ENCODE data around the gene TATDN2.

The TATDN2 gene

DNA sequence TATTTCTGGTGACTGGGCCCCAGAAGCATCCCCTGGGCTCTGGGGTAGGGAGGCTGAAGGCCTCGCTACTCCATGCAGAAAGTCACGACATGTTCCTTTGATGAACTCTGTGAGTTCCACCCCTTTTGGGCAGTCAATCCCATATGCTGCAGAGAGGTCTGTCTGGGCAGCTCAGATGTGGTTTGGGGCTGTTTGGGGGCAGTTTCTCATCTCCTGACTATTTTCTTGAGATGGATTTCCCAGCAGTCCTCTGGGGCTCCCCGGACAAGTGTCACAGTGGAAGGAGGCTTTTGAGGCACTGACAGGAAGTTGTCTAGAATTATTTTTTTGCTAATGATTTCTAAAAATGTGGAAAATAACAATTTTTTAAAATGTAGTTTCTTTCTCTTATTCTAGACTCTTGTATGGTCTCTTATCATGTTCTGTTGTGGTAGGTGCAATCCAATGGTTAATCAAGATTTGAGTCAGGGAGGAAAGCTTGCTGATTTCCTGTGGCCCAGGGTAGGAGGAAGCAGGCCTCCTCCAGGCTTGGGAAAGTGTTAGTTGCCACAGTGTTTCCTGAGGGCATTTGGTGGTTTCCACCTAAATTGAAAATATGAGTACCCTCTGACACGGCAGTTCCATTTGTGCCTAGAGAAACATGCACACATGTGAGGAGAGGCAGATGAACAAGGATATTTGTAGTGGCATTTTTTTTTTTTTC, 19.9 kb upstream of the TATDN2 start:
- DNase-seq (ENCODE audit: insufficient read length, low spot score), result no peak
- FAIRE-seq, result no peak
- TF ChIP-seq, protein P1, sequence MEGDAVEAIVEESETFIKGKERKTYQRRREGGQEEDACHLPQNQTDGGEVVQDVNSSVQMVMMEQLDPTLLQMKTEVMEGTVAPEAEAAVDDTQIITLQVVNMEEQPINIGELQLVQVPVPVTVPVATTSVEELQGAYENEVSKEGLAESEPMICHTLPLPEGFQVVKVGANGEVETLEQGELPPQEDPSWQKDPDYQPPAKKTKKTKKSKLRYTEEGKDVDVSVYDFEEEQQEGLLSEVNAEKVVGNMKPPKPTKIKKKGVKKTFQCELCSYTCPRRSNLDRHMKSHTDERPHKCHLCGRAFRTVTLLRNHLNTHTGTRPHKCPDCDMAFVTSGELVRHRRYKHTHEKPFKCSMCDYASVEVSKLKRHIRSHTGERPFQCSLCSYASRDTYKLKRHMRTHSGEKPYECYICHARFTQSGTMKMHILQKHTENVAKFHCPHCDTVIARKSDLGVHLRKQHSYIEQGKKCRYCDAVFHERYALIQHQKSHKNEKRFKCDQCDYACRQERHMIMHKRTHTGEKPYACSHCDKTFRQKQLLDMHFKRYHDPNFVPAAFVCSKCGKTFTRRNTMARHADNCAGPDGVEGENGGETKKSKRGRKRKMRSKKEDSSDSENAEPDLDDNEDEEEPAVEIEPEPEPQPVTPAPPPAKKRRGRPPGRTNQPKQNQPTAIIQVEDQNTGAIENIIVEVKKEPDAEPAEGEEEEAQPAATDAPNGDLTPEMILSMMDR (IDR thresholded peaks at IDR 0.05; ENCODE audit: insufficient read depth, missing control alignments), result no peak

DNA sequence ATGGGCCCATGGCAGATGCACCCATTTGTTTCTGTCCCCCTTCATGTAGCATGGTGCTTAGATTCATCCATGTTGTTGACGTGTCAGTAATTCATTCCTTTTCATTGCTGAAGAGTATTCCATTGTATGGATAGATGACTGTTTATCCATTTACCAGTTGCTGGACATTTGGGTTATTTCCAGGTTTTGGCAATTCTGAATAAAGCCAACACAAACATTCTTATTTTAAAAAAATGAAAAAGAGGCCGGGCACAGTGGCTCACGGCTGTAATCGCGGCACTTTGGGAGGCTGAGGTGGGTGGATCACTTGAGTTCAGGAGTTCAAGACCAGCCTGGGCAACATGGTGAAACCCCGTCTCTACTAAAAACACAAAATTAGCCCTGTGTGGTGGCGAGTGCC, 18.7 kb upstream of the TATDN2 start:
- TF ChIP-seq, protein P1 (IDR thresholded peaks at IDR 0.05; ENCODE audit: insufficient read depth, missing control alignments), result no peak
- DNase-seq (ENCODE audit: insufficient read length, low spot score), result no peak
- no peak for FAIRE-seq

DNA sequence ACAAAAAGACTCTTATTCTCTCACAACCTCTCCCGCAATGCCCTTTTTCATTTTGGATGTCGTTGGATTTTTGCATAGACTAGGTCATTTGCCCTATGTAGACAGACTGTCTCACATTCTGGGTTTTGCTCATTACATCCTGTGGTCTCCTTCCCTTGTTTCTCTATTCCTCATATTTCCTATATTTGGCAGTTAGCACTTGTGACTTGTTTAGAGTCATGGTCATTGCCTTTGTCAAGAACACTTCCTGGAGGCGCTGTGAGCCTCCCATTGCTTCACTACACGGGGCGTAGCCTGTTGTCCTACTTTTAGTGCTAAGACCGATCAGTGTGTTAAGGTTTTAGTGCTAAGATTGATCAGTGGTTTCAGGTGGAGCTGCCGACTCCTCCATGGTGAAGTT, 16.1 kb upstream of the TATDN2 start:
- FAIRE-seq, result no peak
- DNase-seq (ENCODE audit: insufficient read length, low spot score), result no peak
- TF ChIP-seq, protein P1 (IDR thresholded peaks at IDR 0.05; ENCODE audit: insufficient read depth, missing control alignments), result no peak

DNA sequence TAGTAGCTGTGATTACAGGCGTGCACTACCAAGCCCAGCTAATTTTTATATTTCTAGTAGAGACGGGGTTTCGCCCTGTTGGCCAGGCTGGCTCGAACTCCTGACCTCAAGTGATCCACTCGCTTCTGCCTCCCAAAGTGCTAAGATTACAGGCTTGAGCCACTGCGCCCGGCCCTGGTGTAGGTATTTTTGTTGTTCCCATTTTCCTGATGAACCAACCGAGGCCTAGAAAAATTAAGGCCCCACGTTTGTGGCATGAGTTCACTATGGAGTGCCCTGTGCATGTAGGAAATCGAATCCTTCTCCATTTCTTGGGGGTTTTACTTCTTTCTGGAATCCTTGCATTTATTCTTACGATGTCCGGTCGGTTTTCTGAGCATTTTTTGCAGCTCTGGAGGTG, 14.3 kb upstream of the TATDN2 start:
- no peak for FAIRE-seq
- TF ChIP-seq, protein P1 (IDR thresholded peaks at IDR 0.05; ENCODE audit: insufficient read depth, missing control alignments), result no peak

DNA sequence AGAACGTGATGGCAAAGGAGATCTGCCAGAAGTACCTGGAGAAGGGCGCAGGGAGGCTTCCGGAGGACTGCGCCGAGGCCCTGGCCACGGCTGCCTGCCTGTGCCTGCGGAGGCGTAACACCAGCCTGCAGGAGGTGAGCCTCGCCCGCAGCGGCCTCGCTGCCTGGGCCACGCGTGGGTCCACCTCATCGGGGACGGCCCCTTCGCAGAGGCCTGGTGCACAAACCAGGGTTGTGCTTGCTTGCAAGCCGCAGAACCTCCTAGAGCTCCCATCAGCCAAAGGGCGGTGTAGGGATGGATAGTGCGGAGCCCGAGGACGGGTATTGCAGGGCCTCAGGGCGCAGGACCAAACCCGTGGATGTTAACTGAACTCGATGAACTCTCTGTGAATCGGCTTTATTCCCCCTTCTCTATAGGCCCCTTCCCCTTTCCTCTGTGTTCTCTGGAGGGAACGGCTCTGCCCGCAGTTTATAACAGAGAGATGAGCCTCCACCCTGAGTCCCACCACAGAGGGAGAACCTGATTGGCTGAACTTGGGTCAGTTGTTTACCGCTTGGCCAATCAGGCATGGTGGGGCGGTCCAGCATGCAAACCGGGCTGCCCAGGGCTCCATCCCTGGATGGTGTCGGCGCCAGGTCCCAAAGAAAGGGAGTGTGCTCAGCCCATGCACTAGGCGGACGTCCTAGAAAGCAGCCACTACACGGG, 13.6 kb upstream of the TATDN2 start:
- DNase-seq (ENCODE audit: insufficient read length, low spot score), result no peak
- TF ChIP-seq, protein P1 (IDR thresholded peaks at IDR 0.05; ENCODE audit: insufficient read depth, missing control alignments), result no peak
- FAIRE-seq, result no peak

More for the DNA sequence above, 14.3 kb upstream of the TATDN2 start:
- no peak for DNase-seq (ENCODE audit: insufficient read length, low spot score)

DNA sequence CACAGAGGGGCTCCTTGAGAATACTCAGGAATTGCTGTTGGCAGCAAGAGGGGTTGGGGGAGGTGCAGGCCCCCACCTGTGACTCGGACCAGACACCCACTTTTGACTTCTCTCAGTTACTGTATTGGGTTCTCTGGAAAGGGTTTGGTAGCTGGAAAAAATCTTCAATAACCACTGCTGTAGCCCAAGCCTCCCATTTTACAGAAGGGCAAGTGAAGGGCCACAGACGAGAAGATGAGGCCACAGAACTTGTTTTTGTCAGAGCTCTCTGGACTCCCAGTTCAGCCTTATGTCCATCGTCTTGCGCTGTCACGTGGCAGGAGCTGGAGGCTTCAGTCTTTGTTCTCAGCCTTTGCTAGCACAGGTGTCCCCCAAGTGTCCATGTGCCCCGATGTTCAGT, 12.7 kb upstream of the TATDN2 start:
- DNase-seq (ENCODE audit: insufficient read length, low spot score), result no peak
- TF ChIP-seq, protein P1 (IDR thresholded peaks at IDR 0.05; ENCODE audit: insufficient read depth, missing control alignments), result no peak
- no peak for FAIRE-seq

All from D721Med (cell line).